GM23338 (cell line): ENCODE results near the gene NPAS3. TPM values are rescaled to one million over a fixed set of nuclear protein-coding genes. Genes with fewer than 3 reads are reported as not detected.

Source experiments
- ATAC-seq: fragments of 200-7000 bp; cut with Tn5 transposase; 3 replicates; pipeline ENCODE4 v1.9.1; 2020
- DNase-seq: peaks from one replicate; pipeline ENCODE4 v3.0.0-alpha.2; 2015; ENCODE audit warnings: low spot score
- H2AFZ ChIP-seq: fragments of 200-600 bp; sonication (generic); 2 replicates; pipeline ENCODE4 v1.8.0; 2016; ENCODE audit warnings: antibody characterized with exemption, mild to moderate bottlenecking, moderate library complexity
- H3F3A ChIP-seq: fragments of 200-600 bp; sonication (generic); replicated peaks from 2 replicates; pipeline ENCODE4 v1.8.0; 2017; ENCODE audit warnings: antibody characterized with exemption, mixed run types, low read depth
- H3K27ac ChIP-seq: fragments of 200-600 bp; sonication (generic); 2 replicates; pipeline ENCODE4 v1.6.1; 2016; ENCODE audit warnings: low read depth
- H3K27me3 ChIP-seq: fragments of 200-600 bp; sonication (generic); 2 replicates; pipeline ENCODE4 v1.8.0; 2016; ENCODE audit warnings: mild to moderate bottlenecking, mixed run types, moderate library complexity; ENCODE audit not compliant: insufficient read depth
- H3K36me3 ChIP-seq: fragments of 200-600 bp; sonication (generic); 2 replicates; pipeline ENCODE4 v1.8.0; 2016; ENCODE audit warnings: mild to moderate bottlenecking; ENCODE audit not compliant: insufficient read depth
- H3K4me1 ChIP-seq: fragments of 200-600 bp; sonication (generic); 2 replicates; pipeline ENCODE4 v1.8.0; 2016; ENCODE audit warnings: mild to moderate bottlenecking, moderate library complexity; ENCODE audit not compliant: insufficient read depth
- H3K4me2 ChIP-seq: fragments of 200-600 bp; sonication (generic); 2 replicates; pipeline ENCODE4 v1.7.1; 2017; ENCODE audit warnings: mixed run types
- H3K4me3 ChIP-seq: fragments of 200-600 bp; sonication (generic); 2 replicates; pipeline ENCODE4 v1.6.1; 2016; ENCODE audit warnings: mixed run types
- H3K79me2 ChIP-seq: fragments of 200-600 bp; sonication (generic); replicated peaks from 2 replicates; pipeline ENCODE4 v1.8.0; 2017; ENCODE audit warnings: mild to moderate bottlenecking; ENCODE audit not compliant: insufficient read depth
- H3K9me2 ChIP-seq: fragments of 200-600 bp; sonication (generic); 2 replicates; pipeline ENCODE4 v1.8.0; 2017; ENCODE audit not compliant: insufficient read depth
- H4K20me1 ChIP-seq: fragments of 200-600 bp; sonication (generic); replicated peaks from 2 replicates; pipeline ENCODE4 v1.8.0; 2017; ENCODE audit warnings: mild to moderate bottlenecking; ENCODE audit not compliant: insufficient read depth
- H3K27ac Mint-ChIP-seq: 2 replicates; pipeline ENCODE4 v1.8.0; 2020; ENCODE audit warnings: inconsistent platforms, mild to moderate bottlenecking, moderate library complexity, mixed read lengths
- H3K27me3 Mint-ChIP-seq: 3 replicates; pipeline ENCODE4 v1.8.0; 2022; ENCODE audit warnings: low read depth, mild to moderate bottlenecking, moderate library complexity, mixed read lengths, inconsistent platforms; ENCODE audit not compliant: insufficient read depth, poor library complexity
- H3K36me3 Mint-ChIP-seq: 3 replicates; pipeline ENCODE4 v1.8.0; 2021; ENCODE audit warnings: low read depth, mild to moderate bottlenecking, inconsistent platforms, moderate library complexity, mixed read lengths
- H3K4me1 Mint-ChIP-seq: 3 replicates; pipeline ENCODE4 v1.8.0; 2020; ENCODE audit warnings: mild to moderate bottlenecking, inconsistent platforms, mixed read lengths
- H3K4me3 Mint-ChIP-seq: 3 replicates; pipeline ENCODE4 v1.8.0; 2021; ENCODE audit warnings: moderate library complexity, mild to moderate bottlenecking, inconsistent platforms, mixed read lengths
- H3K9me3 Mint-ChIP-seq: 3 replicates; pipeline ENCODE4 v1.8.0; 2020; ENCODE audit warnings: moderate library complexity, mild to moderate bottlenecking, inconsistent platforms, mixed read lengths
- EZH2 ChIP-seq: fragments of 200-600 bp; sonication (generic); IDR thresholded peaks from one replicate; pipeline ENCODE4 v1.8.0; 2017; ENCODE audit warnings: antibody characterized with exemption, mild to moderate bottlenecking, low read depth; ENCODE audit not compliant: unreplicated experiment
- EZH2phosphoT487 ChIP-seq: fragments of 200-600 bp; sonication (generic); IDR thresholded peaks from one replicate; pipeline ENCODE4 v1.8.1; 2018; ENCODE audit warnings: antibody characterized with exemption; ENCODE audit not compliant: unreplicated experiment
- ZNF114 ChIP-seq: fragments of 250-450 bp; sonication (Bioruptor Pico); IDR thresholded peaks from 2 replicates; pipeline ENCODE4 v1.5.0; 2020; ENCODE audit warnings: mild to moderate bottlenecking, moderate library complexity
- ZNF331 ChIP-seq: fragments of 250-450 bp; sonication (Bioruptor Pico); IDR thresholded peaks from 2 replicates; pipeline ENCODE4 v1.5.0; 2020; ENCODE audit warnings: low read depth, mild to moderate bottlenecking, moderate library complexity
- polyA plus RNA-seq: library from polyadenylated mRNA; unstranded; fragments of >200 nt; fragmentation: Nextera tagmentation; extraction: Ambion mirVana; gene quantifications from 2 replicates; pipeline ENCODE4 v1.2.1, GENCODE V29; 2016
- total RNA-seq: library from RNA; depleted of rRNA; stranded (reverse); fragments of >200 nt; shearing (Covaris generic); gene quantifications from 2 replicates; pipeline ENCODE4 v1.2.3, GENCODE V29; 2014
- TF ChIP-seq, protein P1 (sequence below), 2 experiments: fragments of 200-600 bp in 1 of 2; sonication (generic) in 1 of 2; conservative IDR thresholded peaks; 2 replicates each; pipeline versions ENCODE4 v1.5.1 to v1.6.1; 2016 to 2017; ENCODE audit warnings: antibody characterized with exemption in 2 of 2, low read depth in 2 of 2, mild to moderate bottlenecking in 2 of 2, moderate library complexity in 1 of 2
- TF ChIP-seq, protein P2 (sequence below): IDR thresholded peaks from one replicate; pipeline ENCODE4 v1.6.1; 2018; ENCODE audit warnings: antibody characterized with exemption; ENCODE audit not compliant: unreplicated experiment
- TF ChIP-seq, protein P3 (sequence below): IDR thresholded peaks from 2 replicates; pipeline ENCODE4 v1.6.1; 2016; ENCODE audit warnings: antibody characterized with exemption
- TF ChIP-seq, protein P4 (sequence below): fragments of 250-450 bp; sonication (Bioruptor Pico); IDR thresholded peaks from 2 replicates; pipeline ENCODE4 v1.5.0; 2020; ENCODE audit warnings: mild to moderate bottlenecking, moderate library complexity

Gene NPAS3
- total and polyA plus RNA-seq, 2 experiments from 2014 or later, result 0.17 to 0.19 TPM

DNA sequence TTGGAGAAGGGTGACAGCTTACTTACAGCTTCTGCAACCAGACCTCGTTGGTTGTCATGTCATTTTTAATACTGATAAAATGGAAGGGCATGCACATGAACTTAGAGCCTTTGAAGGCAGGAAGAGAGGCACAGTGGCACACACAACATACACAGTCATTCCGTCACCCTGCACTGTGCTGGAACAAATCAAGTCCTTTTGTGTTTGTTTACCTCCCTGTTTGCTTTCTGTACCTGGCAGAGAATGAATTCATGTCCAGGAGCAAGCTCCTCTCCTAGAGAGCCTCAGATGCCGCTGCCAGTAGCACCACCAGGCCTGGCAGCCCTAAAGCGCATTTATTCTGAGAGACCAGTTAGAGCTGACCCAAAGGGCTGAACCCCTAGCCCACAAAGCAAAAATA, 551.9 kb downstream of the NPAS3 start:
- H4K20me1 ChIP-seq, result no peaks in the 10 kb centered on the region
- H3K36me3 ChIP-seq, result no peaks in the 10 kb centered on the region
- no peak overlapping the region for H3K4me2 ChIP-seq
- 0 out of 2 replicates have a peak, but pooled peaks cover 15% of the 10 kb centered on the region for H3K4me1 ChIP-seq
- peaks cover 8% of the 10 kb centered on the region; the same call in 1 of the 3 replicates for H3K9me3 Mint-ChIP-seq
- 0 out of 2 replicates have a peak overlapping the region, but pooled peaks have one; percentile 12 for H2AFZ ChIP-seq
- no peaks in the 10 kb centered on the region for H3K36me3 Mint-ChIP-seq
- ATAC-seq (no peak), DNase-seq (no peak)
- no peak overlapping the region for H3K4me3 ChIP-seq
- H3K79me2 ChIP-seq, result no peaks in the 10 kb centered on the region
- TF ChIP-seq ZNF114 (no peak), EZH2phosphoT487 (no peak), ZNF331 (no peak), EZH2 (no peak)
- TF ChIP-seq, protein P1, sequence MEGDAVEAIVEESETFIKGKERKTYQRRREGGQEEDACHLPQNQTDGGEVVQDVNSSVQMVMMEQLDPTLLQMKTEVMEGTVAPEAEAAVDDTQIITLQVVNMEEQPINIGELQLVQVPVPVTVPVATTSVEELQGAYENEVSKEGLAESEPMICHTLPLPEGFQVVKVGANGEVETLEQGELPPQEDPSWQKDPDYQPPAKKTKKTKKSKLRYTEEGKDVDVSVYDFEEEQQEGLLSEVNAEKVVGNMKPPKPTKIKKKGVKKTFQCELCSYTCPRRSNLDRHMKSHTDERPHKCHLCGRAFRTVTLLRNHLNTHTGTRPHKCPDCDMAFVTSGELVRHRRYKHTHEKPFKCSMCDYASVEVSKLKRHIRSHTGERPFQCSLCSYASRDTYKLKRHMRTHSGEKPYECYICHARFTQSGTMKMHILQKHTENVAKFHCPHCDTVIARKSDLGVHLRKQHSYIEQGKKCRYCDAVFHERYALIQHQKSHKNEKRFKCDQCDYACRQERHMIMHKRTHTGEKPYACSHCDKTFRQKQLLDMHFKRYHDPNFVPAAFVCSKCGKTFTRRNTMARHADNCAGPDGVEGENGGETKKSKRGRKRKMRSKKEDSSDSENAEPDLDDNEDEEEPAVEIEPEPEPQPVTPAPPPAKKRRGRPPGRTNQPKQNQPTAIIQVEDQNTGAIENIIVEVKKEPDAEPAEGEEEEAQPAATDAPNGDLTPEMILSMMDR (conservative IDR thresholded peaks at IDR 0.05; ENCODE audit: low read depth in 2 of 2), result no peak
- TF ChIP-seq, protein P2, sequence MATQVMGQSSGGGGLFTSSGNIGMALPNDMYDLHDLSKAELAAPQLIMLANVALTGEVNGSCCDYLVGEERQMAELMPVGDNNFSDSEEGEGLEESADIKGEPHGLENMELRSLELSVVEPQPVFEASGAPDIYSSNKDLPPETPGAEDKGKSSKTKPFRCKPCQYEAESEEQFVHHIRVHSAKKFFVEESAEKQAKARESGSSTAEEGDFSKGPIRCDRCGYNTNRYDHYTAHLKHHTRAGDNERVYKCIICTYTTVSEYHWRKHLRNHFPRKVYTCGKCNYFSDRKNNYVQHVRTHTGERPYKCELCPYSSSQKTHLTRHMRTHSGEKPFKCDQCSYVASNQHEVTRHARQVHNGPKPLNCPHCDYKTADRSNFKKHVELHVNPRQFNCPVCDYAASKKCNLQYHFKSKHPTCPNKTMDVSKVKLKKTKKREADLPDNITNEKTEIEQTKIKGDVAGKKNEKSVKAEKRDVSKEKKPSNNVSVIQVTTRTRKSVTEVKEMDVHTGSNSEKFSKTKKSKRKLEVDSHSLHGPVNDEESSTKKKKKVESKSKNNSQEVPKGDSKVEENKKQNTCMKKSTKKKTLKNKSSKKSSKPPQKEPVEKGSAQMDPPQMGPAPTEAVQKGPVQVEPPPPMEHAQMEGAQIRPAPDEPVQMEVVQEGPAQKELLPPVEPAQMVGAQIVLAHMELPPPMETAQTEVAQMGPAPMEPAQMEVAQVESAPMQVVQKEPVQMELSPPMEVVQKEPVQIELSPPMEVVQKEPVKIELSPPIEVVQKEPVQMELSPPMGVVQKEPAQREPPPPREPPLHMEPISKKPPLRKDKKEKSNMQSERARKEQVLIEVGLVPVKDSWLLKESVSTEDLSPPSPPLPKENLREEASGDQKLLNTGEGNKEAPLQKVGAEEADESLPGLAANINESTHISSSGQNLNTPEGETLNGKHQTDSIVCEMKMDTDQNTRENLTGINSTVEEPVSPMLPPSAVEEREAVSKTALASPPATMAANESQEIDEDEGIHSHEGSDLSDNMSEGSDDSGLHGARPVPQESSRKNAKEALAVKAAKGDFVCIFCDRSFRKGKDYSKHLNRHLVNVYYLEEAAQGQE, result no peak
- TF ChIP-seq, protein P3, sequence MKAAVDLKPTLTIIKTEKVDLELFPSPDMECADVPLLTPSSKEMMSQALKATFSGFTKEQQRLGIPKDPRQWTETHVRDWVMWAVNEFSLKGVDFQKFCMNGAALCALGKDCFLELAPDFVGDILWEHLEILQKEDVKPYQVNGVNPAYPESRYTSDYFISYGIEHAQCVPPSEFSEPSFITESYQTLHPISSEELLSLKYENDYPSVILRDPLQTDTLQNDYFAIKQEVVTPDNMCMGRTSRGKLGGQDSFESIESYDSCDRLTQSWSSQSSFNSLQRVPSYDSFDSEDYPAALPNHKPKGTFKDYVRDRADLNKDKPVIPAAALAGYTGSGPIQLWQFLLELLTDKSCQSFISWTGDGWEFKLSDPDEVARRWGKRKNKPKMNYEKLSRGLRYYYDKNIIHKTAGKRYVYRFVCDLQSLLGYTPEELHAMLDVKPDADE, result no peak
- TF ChIP-seq, protein P4, sequence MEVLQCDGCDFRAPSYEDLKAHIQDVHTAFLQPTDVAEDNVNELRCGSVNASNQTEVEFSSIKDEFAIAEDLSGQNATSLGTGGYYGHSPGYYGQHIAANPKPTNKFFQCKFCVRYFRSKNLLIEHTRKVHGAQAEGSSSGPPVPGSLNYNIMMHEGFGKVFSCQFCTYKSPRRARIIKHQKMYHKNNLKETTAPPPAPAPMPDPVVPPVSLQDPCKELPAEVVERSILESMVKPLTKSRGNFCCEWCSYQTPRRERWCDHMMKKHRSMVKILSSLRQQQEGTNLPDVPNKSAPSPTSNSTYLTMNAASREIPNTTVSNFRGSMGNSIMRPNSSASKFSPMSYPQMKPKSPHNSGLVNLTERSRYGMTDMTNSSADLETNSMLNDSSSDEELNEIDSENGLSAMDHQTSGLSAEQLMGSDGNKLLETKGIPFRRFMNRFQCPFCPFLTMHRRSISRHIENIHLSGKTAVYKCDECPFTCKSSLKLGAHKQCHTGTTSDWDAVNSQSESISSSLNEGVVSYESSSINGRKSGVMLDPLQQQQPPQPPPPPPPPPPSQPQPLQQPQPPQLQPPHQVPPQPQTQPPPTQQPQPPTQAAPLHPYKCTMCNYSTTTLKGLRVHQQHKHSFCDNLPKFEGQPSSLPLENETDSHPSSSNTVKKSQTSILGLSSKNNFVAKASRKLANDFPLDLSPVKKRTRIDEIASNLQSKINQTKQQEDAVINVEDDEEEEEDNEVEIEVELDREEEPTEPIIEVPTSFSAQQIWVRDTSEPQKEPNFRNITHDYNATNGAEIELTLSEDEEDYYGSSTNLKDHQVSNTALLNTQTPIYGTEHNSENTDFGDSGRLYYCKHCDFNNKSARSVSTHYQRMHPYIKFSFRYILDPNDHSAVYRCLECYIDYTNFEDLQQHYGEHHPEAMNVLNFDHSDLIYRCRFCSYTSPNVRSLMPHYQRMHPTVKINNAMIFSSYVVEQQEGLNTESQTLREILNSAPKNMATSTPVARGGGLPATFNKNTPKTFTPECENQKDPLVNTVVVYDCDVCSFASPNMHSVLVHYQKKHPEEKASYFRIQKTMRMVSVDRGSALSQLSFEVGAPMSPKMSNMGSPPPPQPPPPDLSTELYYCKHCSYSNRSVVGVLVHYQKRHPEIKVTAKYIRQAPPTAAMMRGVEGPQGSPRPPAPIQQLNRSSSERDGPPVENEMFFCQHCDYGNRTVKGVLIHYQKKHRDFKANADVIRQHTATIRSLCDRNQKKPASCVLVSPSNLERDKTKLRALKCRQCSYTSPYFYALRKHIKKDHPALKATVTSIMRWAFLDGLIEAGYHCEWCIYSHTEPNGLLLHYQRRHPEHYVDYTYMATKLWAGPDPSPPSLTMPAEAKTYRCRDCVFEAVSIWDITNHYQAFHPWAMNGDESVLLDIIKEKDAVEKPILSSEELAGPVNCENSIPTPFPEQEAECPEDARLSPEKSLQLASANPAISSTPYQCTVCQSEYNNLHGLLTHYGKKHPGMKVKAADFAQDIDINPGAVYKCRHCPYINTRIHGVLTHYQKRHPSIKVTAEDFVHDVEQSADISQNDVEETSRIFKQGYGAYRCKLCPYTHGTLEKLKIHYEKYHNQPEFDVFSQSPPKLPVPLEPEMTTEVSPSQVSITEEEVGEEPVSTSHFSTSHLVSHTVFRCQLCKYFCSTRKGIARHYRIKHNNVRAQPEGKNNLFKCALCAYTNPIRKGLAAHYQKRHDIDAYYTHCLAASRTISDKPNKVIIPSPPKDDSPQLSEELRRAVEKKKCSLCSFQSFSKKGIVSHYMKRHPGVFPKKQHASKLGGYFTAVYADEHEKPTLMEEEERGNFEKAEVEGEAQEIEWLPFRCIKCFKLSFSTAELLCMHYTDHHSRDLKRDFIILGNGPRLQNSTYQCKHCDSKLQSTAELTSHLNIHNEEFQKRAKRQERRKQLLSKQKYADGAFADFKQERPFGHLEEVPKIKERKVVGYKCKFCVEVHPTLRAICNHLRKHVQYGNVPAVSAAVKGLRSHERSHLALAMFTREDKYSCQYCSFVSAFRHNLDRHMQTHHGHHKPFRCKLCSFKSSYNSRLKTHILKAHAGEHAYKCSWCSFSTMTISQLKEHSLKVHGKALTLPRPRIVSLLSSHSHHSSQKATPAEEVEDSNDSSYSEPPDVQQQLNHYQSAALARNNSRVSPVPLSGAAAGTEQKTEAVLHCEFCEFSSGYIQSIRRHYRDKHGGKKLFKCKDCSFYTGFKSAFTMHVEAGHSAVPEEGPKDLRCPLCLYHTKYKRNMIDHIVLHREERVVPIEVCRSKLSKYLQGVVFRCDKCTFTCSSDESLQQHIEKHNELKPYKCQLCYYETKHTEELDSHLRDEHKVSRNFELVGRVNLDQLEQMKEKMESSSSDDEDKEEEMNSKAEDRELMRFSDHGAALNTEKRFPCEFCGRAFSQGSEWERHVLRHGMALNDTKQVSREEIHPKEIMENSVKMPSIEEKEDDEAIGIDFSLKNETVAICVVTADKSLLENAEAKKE (CRISPR knock-in tag), result no peak
- H3K27me3 ChIP-seq, result no peaks in the 10 kb centered on the region
- H3K27ac ChIP-seq, result no peak overlapping the region
- H3K4me1 Mint-ChIP-seq, result peaks cover 27% of the 10 kb centered on the region
- H3K9me2 ChIP-seq, result no peaks in the 10 kb centered on the region
- no peaks in the 10 kb centered on the region for H3K27me3 Mint-ChIP-seq
- no peaks in the 10 kb centered on the region for H3F3A ChIP-seq
- H3K27ac Mint-ChIP-seq, result no peak overlapping the region
- H3K4me3 Mint-ChIP-seq, result no peak overlapping the region
